AG10803 (cell line): ENCODE results near the gene ABCA7.

Experiments used
- DNase-seq: peaks from one replicate; pipeline ENCODE4 v3.0.0; 2010; ENCODE audit warnings: low read depth
- H3K4me3 ChIP-seq: 2 replicates; pipeline ENCODE4 v1.5.1; 2011; ENCODE audit warnings: mild to moderate bottlenecking, low read length, control low read depth
- CTCF ChIP-seq: conservative IDR thresholded peaks from 2 replicates; pipeline ENCODE4 v1.5.1; 2011; ENCODE audit warnings: mild to moderate bottlenecking, low read length, control low read depth, inconsistent platforms

ABCA7 gene

GRCh38 chr19:1080360-1081161 lies 40.7 kb downstream of the ABCA7 start:
- no peak for TF ChIP-seq CTCF
- H3K4me3 ChIP-seq = no peak overlapping the region
- no peak for DNase-seq

- H3K4me3 ChIP-seq = no peak overlapping the region
- TF ChIP-seq CTCF = no peak
- DNase-seq = no peak
Observed at GRCh38 chr19:1081301-1082164, 41.6 kb downstream of the ABCA7 start.

- H3K4me3 ChIP-seq = no peak overlapping the region
- no peak for DNase-seq
- TF ChIP-seq CTCF = no peak
Observed at GRCh38 chr19:1082165-1082927, 42.4 kb downstream of the ABCA7 start.

- TF ChIP-seq CTCF = no peak
- no peak overlapping the region for H3K4me3 ChIP-seq
- no peak for DNase-seq
Observed at GRCh38 chr19:1082928-1083816, 43.3 kb downstream of the ABCA7 start.

- DNase-seq = no peak
- no peak for TF ChIP-seq CTCF
- no peak overlapping the region for H3K4me3 ChIP-seq
Observed at GRCh38 chr19:1084024-1084868, 44.3 kb downstream of the ABCA7 start.
